Measurements from ENCODE around the gene MACROD2. TPM values are rescaled to one million over a fixed set of nuclear protein-coding genes. Genes with fewer than 3 reads are reported as not detected.

MACROD2 gene
- total RNA-seq, 2 donors from 2014 or later: 0.95 to 4.2 TPM

- no peak for DNase-seq (ENCODE audit: low spot score)
Measured at GRCh38 chr20:15345287-15345686, 1350.0 kb downstream of the MACROD2 start.

DNA sequence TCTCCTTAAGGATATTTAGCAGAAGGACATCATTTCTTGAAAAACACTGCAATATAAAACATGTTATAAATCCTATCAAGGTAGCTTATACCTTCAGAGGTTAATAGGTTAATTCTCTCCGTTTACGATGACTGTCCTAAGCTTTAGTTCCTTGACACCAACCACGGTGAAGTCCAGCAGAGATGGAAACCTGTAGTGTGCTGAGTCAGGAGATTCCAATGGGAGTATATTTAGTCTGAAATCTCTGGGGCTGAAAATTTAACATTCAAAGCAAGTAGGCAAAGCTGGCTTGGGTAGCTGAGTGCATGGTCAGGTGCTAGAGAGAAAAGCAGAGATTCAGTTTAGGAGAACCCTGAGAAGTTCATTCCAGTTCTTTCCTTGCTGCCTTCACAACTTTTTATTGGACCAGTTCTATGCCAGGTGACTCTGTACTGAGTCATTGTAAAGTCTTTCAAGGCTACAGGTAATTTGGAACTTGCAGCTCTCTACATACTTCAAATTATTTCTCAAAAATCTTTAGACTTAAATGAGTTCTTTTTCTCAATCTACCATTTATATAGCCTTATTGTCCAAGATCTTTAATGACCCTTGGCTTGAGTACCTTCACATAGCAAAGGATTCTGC is 1351.5 kb downstream of the MACROD2 start:
- DNase-seq (ENCODE audit: low spot score) (no peak), ATAC-seq (ENCODE audit: insufficient number of reproducible peaks, low FRiP score, low read depth) (no peak)
- H3K4me3 ChIP-seq: no peak overlapping the region
- H3K9me3 ChIP-seq: no peaks in the 10 kb centered on the region
- H3K27me3 ChIP-seq (replicated peaks; ENCODE audit: insufficient read depth): no peaks in the 10 kb centered on the region
- TF ChIP-seq CTCF (IDR thresholded peaks at IDR 0.05): no peak
- H3K36me3 ChIP-seq: no peaks in the 10 kb centered on the region
- no peak overlapping the region for H3K27ac ChIP-seq
- no peaks in the 10 kb centered on the region for H3K4me1 ChIP-seq (ENCODE audit: control insufficient read depth in 1 of 2, low read depth in 2 of 2)

More at GRCh38 chr20:15345287-15345686, 1350.0 kb downstream of the MACROD2 start:
- no peaks in the 10 kb centered on the region for H3K4me1 ChIP-seq (ENCODE audit: control insufficient read depth in 1 of 2, low read depth in 2 of 2)
- H3K36me3 ChIP-seq: no peaks in the 10 kb centered on the region
- H3K27me3 ChIP-seq (replicated peaks; ENCODE audit: insufficient read depth): no peaks in the 10 kb centered on the region
- no peak for TF ChIP-seq CTCF (IDR thresholded peaks at IDR 0.05)
- H3K9me3 ChIP-seq: no peaks in the 10 kb centered on the region
- no peak for ATAC-seq (ENCODE audit: insufficient number of reproducible peaks, low FRiP score, low read depth)
- no peak overlapping the region for H3K4me3 ChIP-seq
- no peak overlapping the region for H3K27ac ChIP-seq

- DNase-seq (ENCODE audit: low spot score): no peak
- Histone ChIP-seq H3K27ac (no peak overlapping the region), H3K27me3 (replicated peaks; ENCODE audit: insufficient read depth) (no peaks in the 10 kb centered on the region), H3K9me3 (no peaks in the 10 kb centered on the region), H3K4me3 (no peak overlapping the region), H3K4me1 (ENCODE audit: control insufficient read depth in 1 of 2, low read depth in 2 of 2) (no peaks in the 10 kb centered on the region), H3K36me3 (no peaks in the 10 kb centered on the region)
- no peak for TF ChIP-seq CTCF (IDR thresholded peaks at IDR 0.05)
- ATAC-seq (ENCODE audit: insufficient number of reproducible peaks, low FRiP score, low read depth): no peak
Measured at GRCh38 chr20:15359056-15359455, 1363.7 kb downstream of the MACROD2 start.

- Histone ChIP-seq H3K4me1 (ENCODE audit: control insufficient read depth in 1 of 2, low read depth in 2 of 2) (no peaks in the 10 kb centered on the region), H3K27ac (no peak overlapping the region), H3K27me3 (replicated peaks; ENCODE audit: insufficient read depth) (no peaks in the 10 kb centered on the region), H3K9me3 (no peaks in the 10 kb centered on the region), H3K4me3 (no peak overlapping the region), H3K36me3 (no peaks in the 10 kb centered on the region)
- no peak for TF ChIP-seq CTCF (IDR thresholded peaks at IDR 0.05)
- no peak for ATAC-seq (ENCODE audit: insufficient number of reproducible peaks, low FRiP score, low read depth)
- DNase-seq (ENCODE audit: low spot score): no peak
Measured at GRCh38 chr20:15362849-15363248, 1367.5 kb downstream of the MACROD2 start.

DNA sequence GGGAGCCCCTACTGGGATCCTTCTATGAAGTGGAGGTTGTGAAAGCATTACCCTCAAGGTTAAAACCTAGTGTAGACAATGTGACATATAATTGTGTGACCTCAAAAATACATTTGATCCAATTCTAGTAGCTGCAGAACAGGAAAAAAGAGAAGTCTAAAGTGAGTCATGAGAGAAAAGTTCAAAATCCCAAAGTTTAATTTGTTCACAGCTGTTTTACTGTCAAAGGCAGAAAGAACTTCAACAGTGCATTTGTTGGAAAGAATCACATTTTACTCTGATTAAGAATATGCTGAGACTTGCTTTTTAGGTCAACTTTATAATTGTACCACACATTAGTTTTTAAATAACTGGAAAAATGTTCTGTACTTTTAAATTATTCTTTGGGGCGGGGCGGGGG is 1369.5 kb downstream of the MACROD2 start:
- Histone ChIP-seq H3K36me3 (no peaks in the 10 kb centered on the region), H3K27me3 (replicated peaks; ENCODE audit: insufficient read depth) (no peaks in the 10 kb centered on the region), H3K4me3 (no peak overlapping the region), H3K27ac (no peak overlapping the region), H3K4me1 (ENCODE audit: control insufficient read depth in 1 of 2, low read depth in 2 of 2) (no peaks in the 10 kb centered on the region), H3K9me3 (no peaks in the 10 kb centered on the region)
- no peak for ATAC-seq (ENCODE audit: insufficient number of reproducible peaks, low FRiP score, low read depth)
- no peak for DNase-seq (ENCODE audit: low spot score)
- TF ChIP-seq CTCF (IDR thresholded peaks at IDR 0.05): no peak
